ENCODE data around the gene EMX1. TPM values are rescaled to one million over a fixed set of nuclear protein-coding genes. Genes with fewer than 3 reads are reported as not detected.

The EMX1 gene
- total RNA-seq, 4 donors from 2014 or later = 0.38 to 4.0 TPM; not detected in 2

GRCh38 chr2:72959995-72960981 lies 43.0 kb downstream of the EMX1 start:
- DNase-seq (ENCODE audit: low spot score) (no peak), ATAC-seq (ENCODE audit: low FRiP score) (no peak)
- no peak for TF ChIP-seq CTCF (IDR thresholded peaks at IDR 0.05)

DNA sequence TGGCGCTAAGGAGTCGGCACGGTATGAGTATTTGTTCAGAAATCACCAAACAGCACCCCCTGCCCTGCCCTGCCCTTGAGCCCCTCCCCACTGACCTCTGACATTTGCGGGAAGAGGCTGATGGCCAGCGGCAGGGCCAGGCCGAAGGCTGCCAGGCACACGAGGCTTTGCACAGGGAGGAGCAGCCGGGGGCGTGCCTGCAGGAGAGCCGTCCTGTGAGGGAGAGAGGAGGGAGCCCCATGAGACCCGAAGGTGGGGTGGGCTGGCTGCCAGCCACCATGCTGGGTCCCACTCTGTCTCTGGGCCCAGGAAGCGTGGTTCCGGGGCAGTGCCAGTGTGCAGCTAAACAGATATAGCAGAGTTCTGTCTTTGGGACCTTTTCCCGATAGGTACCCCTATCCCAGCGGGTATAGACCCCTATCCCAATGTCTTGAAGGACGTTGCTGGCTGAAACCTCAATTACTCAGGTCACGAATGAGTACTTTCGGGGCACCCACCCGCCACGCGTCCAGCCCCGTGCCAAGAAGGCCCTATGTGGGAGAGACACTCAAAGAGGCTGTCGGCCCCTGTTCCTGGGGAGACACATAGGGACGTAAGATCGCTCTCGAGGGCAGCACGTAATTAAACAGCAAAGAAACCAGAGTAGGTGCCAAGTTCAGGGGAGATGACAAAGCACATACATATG lies 43.9 kb downstream of the EMX1 start:
- no peak for TF ChIP-seq CTCF (IDR thresholded peaks at IDR 0.05)
- DNase-seq (ENCODE audit: low spot score) (no peak), ATAC-seq (ENCODE audit: low FRiP score) (no peak)

DNA sequence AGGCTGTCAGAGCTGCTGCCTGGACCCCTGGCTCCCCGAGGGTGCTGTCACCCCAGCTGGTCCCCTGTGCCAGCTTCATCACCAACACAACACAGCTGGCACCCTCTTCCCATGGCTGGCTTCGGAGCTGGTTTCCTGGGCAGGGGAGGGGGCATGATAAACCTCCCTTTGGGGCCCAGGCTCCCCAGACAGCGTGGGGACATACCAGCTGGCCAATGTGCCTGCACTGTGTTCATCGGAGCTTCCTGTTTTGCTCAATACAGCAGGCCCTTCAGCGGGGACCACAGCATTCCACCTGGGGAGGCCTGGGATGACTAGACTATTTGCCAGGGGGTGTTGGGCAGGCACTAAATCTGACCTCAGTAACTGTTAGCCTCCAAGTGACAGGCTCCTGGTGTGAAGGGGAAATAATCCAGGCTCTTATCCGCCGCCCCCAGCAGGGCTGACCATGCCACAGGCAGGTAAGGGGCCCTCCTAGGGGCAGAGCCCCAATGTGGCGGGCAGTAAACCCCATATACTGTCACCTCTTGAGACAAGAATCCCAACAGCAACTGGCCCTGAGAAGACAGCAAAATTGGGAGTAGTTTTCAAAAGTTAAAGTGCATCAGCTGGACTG lies 44.6 kb downstream of the EMX1 start:
- DNase-seq (ENCODE audit: low spot score) (no peak), ATAC-seq (ENCODE audit: low FRiP score) (no peak)
- no peak for TF ChIP-seq CTCF (IDR thresholded peaks at IDR 0.05)

DNA sequence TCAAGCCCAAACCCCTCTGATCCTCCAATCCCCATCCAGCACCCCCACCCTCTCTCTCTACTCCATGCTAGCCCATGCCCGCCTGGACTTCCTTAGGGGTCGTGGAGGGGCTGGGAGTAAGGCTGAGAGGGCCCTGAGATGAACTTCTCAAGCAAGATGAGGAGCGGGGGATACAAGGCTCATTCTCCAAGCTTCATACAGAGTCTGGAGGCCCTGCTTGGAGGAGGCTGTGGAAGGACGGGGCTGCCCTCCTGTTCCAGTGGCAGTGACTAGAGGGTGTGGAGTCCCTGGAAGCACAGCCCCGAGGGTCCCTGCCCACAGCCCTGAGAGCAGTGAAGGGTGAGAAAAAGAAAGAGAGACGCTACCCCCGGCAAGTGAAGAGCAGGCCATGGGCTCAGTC lies 45.6 kb downstream of the EMX1 start:
- TF ChIP-seq CTCF (IDR thresholded peaks at IDR 0.05) = no peak
- DNase-seq (ENCODE audit: low spot score) (no peak), ATAC-seq (ENCODE audit: low FRiP score) (no peak)

DNA sequence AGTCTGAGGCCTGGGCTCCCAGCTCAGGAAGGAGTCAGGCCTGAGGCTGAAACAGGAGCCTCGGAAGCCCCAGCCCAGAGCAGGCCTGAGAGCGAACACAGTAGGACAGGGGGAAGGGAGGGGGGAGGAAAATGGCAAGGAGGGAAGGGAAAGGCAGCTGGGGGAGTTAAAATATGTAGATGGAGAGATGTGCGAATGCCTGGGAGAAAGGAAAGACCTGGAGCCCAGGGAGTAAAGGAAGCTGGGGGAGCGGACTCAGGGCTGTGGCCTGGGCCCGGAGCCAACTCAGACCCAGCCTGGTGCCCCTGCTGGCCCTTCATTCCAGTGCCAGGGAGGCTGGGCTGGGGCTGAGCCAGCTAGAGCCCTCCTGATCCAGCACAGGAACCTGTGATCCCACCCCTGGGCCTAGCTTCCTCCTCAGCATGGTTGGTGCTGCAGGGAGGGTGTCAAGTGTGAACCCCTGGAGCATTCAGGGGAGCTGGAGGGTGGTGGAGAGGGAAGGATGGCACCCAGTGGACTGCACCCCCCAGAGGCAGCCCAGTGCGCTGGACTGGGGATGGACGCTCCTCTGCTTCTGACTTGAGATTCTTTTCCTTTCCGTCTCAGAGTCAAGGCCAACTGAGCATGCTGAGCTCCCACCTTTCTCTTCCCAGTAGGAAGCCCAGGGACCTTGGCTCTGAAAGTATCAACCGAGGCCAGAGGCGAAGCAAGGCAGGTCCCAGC lies 46.3 kb downstream of the EMX1 start:
- DNase-seq (ENCODE audit: low spot score) (no peak), ATAC-seq (ENCODE audit: low FRiP score) (no peak)
- TF ChIP-seq CTCF (IDR thresholded peaks at IDR 0.05) = no peak

- no peak for TF ChIP-seq CTCF (IDR thresholded peaks at IDR 0.05)
- DNase-seq (ENCODE audit: low spot score) = no peak
- ATAC-seq (ENCODE audit: low FRiP score) = no peak
Measured at GRCh38 chr2:72964146-72964525, 46.8 kb downstream of the EMX1 start.
